ENCODE results near the gene ZNF282. TPM values are rescaled to one million over a fixed set of nuclear protein-coding genes. Genes with fewer than 3 reads are reported as not detected.

The ZNF282 gene
- total RNA-seq, 4 donors from 2014 or later = 19.7 to 31.5 (median 25.1) TPM

GRCh38 chr7:149191851-149192250, 3.5 kb upstream of the ZNF282 start:
- no peak for TF ChIP-seq POLR2A (IDR thresholded peaks at IDR 0.05)
- TF ChIP-seq CTCF (IDR thresholded peaks at IDR 0.05) = no peak
- no peak for TF ChIP-seq EP300 (IDR thresholded peaks at IDR 0.05)
- no peak for DNase-seq (ENCODE audit: low spot score in 2 of 2)

DNA sequence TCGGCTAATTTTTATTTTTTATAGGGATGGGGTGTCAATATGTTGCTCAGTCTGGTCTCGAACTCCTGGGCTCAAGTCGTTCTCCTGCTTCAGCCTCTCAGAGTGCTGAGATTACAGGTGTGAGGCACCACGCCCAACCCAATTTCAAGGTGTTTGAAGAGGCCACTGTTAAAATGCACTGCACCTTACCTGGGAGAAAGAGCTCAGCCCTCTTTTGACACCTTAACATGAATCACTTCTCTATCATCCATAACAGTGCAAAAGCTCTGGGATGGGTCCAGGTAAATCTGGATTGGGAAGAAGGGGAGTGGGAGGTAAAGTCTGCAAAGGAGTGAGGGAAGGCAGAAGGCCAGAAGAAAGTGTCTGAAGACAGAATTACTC, 557 bp upstream of the ZNF282 start:
- Histone ChIP-seq H3K4me3 (peak overlapping the region; percentile 79 to 89 (median 85)), H3K27ac (peak overlapping the region; percentile 76 to 93 (median 88)), H3K4me1 (peaks cover 0 to 28% (median 17%) of the 10 kb centered on the region in 4 donors), H3K36me3 (peaks cover 2 to 20% (median 14%) of the 10 kb centered on the region in 3 donors), H3K27me3 (no peaks in the 10 kb centered on the region), H3K9me3 (no peaks in the 10 kb centered on the region)
- TF ChIP-seq CTCF (IDR thresholded peaks at IDR 0.05) (no peak), EP300 (IDR thresholded peaks at IDR 0.05) (no peak), POLR2A (IDR thresholded peaks at IDR 0.05) (no peak)
- WGBS, 2 donors = 84 to 89% methylated on average over 4 of the region's 4 CpGs
- no peak for DNase-seq (ENCODE audit: low spot score in 2 of 2)

More at GRCh38 chr7:149191851-149192250, 3.5 kb upstream of the ZNF282 start:
- Histone ChIP-seq H3K4me3 (no peak overlapping the region), H3K27me3 (no peaks in the 10 kb centered on the region), H3K36me3 (no peaks in the 10 kb centered on the region), H3K9me3 (no peaks in the 10 kb centered on the region), H3K27ac (no peak overlapping the region), H3K4me1 (peaks cover 0 to 21% (median 10%) of the 10 kb centered on the region in 4 donors)
- WGBS, 2 donors = 42 to 54% methylated on average over 5 of the region's 5 CpGs

DNA sequence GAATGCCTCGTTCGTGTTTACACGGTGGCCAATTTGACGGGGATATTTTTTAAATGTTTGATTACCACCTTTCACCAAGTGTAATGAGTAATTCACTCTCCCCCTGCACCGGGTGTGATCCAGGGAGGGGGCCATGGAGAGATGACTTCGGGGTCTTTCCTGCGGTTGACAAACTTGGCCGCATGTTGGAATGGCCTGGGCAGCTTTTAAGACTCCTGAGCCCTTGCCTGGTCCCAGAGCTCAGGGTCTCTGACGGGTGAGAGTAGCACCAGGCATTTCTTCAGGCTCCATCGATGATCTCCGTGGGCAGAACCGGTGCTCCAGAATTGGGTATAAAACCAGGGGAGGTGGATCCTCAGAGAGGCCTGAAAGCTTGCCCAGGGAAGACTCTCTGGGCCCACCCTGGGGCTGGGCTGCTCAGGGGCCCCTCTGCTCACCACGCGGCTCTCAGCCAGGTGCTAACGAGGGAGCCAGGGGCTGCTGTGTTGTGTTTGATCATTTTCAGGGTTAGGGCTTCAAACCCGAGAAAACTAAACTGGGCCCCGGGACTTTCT, 882 bp downstream of the ZNF282 start:
- no peak for TF ChIP-seq POLR2A (IDR thresholded peaks at IDR 0.05)
- TF ChIP-seq CTCF (IDR thresholded peaks at IDR 0.05) = no peak
- TF ChIP-seq EP300 (IDR thresholded peaks at IDR 0.05) = no peak
- Histone ChIP-seq H3K27me3 (no peaks in the 10 kb centered on the region), H3K36me3 (peaks cover 2 to 34% (median 19%) of the 10 kb centered on the region in 3 donors), H3K4me1 (peaks cover 0 to 28% (median 17%) of the 10 kb centered on the region in 4 donors), H3K4me3 (peak overlapping the region; percentile 74 to 89 (median 85)), H3K9me3 (no peaks in the 10 kb centered on the region), H3K27ac (peak overlapping the region; percentile 51 to 93 (median 85))
- 2 to 5% methylated on average over 17 of the region's 17 CpGs for whole genome bisulfite sequencing, 2 donors
- DNase-seq (ENCODE audit: low spot score in 2 of 2) = no peak

GRCh38 chr7:149196705-149197171, 1.4 kb downstream of the ZNF282 start:
- H3K27ac ChIP-seq = peak overlapping the region in 3 of 4 donors; percentile 30 to 93 (median 87)
- H3K4me1 ChIP-seq = peaks cover 0 to 28% (median 15%) of the 10 kb centered on the region in 4 donors
- H3K4me3 ChIP-seq = peak overlapping the region; percentile 74 to 89 (median 85)
- no peaks in the 10 kb centered on the region for H3K9me3 ChIP-seq
- H3K27me3 ChIP-seq = no peaks in the 10 kb centered on the region
- 0 to 21% methylated on average over 4 to 7 of the region's 7 CpGs for WGBS, 2 donors
- no peak for TF ChIP-seq EP300 (IDR thresholded peaks at IDR 0.05)
- no peak for TF ChIP-seq POLR2A (IDR thresholded peaks at IDR 0.05)
- TF ChIP-seq CTCF (IDR thresholded peaks at IDR 0.05) = no peak
- H3K36me3 ChIP-seq = peaks cover 2 to 39% (median 21%) of the 10 kb centered on the region in 3 donors
- no peak for DNase-seq (ENCODE audit: low spot score in 2 of 2)

- DNase-seq (ENCODE audit: low spot score in 2 of 2) = no peak
- Histone ChIP-seq H3K36me3 (peaks cover 2 to 49% (median 23%) of the 10 kb centered on the region in 3 donors), H3K9me3 (no peaks in the 10 kb centered on the region), H3K4me1 (peaks cover 0 to 28% (median 15%) of the 10 kb centered on the region in 4 donors), H3K27ac (no peak overlapping the region), H3K4me3 (no peak overlapping the region), H3K27me3 (no peaks in the 10 kb centered on the region)
- no peak for TF ChIP-seq EP300 (IDR thresholded peaks at IDR 0.05)
- TF ChIP-seq CTCF (IDR thresholded peaks at IDR 0.05) = no peak
- no peak for TF ChIP-seq POLR2A (IDR thresholded peaks at IDR 0.05)
- 64 to 77% methylated on average over 4 of the region's 4 CpGs for WGBS, 2 donors
Observed at GRCh38 chr7:149197675-149198074, 2.3 kb downstream of the ZNF282 start.

Measured in tibial nerve (tissue), 4 donors.